SK-N-SH (cell line): ENCODE data around the gene WWC2. TPM values are rescaled to one million over a fixed set of nuclear protein-coding genes. Genes with fewer than 3 reads are reported as not detected.

Source experiments
- CTCF ChIA-PET: fragments of 300-600, 350-600 bp; formaldehyde crosslinking; extraction: SDS; loops from one replicate; lab custom pipeline; 2021; lab: Yijun Ruan, JAX
- POLR2A ChIA-PET: fragments of 350-600 bp; sonication (Branson Sonifier 250); formaldehyde crosslinking; extraction: SDS; loops from one replicate; lab custom pipeline; 2020; ENCODE audit warnings: antibody characterized with exemption, inconsistent platforms; lab: Yijun Ruan, JAX
- DNase-seq: peaks from one replicate; pipeline ENCODE4 v3.0.0; 2012
- H2AFZ ChIP-seq: fragments of 200-600 bp; sonication (generic); 2 replicates; pipeline ENCODE4 v1.8.1; 2016; ENCODE audit warnings: antibody characterized with exemption, mild to moderate bottlenecking, low read depth
- H3F3A ChIP-seq: fragments of 200-600 bp; sonication (generic); replicated peaks from 2 replicates; pipeline ENCODE3; 2016; ENCODE audit warnings: antibody characterized with exemption, mild to moderate bottlenecking; ENCODE audit not compliant: insufficient read depth
- H3K27ac ChIP-seq, 2 experiments: fragments of 200-500 bp in 1 of 2; fragments of 200-600 bp in 1 of 2; sonication (Bioruptor generic) in 1 of 2; sonication (generic), shearing (Covaris generic) in 1 of 2; 2 replicates each; pipeline versions ENCODE4 v1.5.1 to v1.6.1; 2014 to 2016; ENCODE audit warnings: low read depth in 2 of 2, inconsistent platforms in 1 of 2, low read length in 1 of 2, mild to moderate bottlenecking in 1 of 2, mixed read lengths in 1 of 2
- H3K27me3 ChIP-seq: fragments of 200-600 bp; sonication (generic), shearing (Covaris generic); 2 replicates; pipeline ENCODE4 v1.6.1; 2016; ENCODE audit warnings: mixed run types; ENCODE audit not compliant: insufficient read depth
- H3K36me3 ChIP-seq, 2 experiments: fragments of 200-500 bp in 1 of 2; fragments of 200-600 bp in 1 of 2; sonication (Bioruptor generic) in 1 of 2; sonication (generic) in 1 of 2; replicated peaks in 1 of 2; 2 replicates each; pipeline versions ENCODE3 to v1.5.1; 2014 to 2016; ENCODE audit warnings: low read length in 1 of 2, mild to moderate bottlenecking in 1 of 2; ENCODE audit not compliant: insufficient read depth in 2 of 2, control insufficient read depth in 1 of 2
- H3K4me1 ChIP-seq, 2 experiments: fragments of 200-500 bp in 1 of 2; fragments of 200-600 bp in 1 of 2; sonication (Bioruptor generic) in 1 of 2; sonication (generic), shearing (Covaris generic) in 1 of 2; 2 replicates each; pipeline versions ENCODE4 v1.5.1 to v1.6.1; 2014 to 2016; ENCODE audit warnings: low read depth in 1 of 2, low read length in 1 of 2, mixed run types in 1 of 2; ENCODE audit not compliant: insufficient read depth in 2 of 2, control insufficient read depth in 1 of 2
- H3K4me2 ChIP-seq: fragments of 200-600 bp; sonication (generic), shearing (Covaris generic); 2 replicates; pipeline ENCODE4 v1.6.1; 2017; ENCODE audit warnings: mixed run types
- H3K4me3 ChIP-seq, 2 experiments: fragments of 200-500 bp in 1 of 2; fragments of 200-600 bp in 1 of 2; sonication (Bioruptor generic) in 1 of 2; sonication (generic), shearing (Covaris generic) in 1 of 2; 2 replicates each; pipeline versions ENCODE4 v1.5.1 to v1.8.1; 2014 to 2016; ENCODE audit warnings: low read depth in 2 of 2, inconsistent platforms in 1 of 2, low read length in 1 of 2, mild to moderate bottlenecking in 1 of 2, mixed read lengths in 1 of 2, moderate library complexity in 1 of 2
- H3K79me2 ChIP-seq: fragments of 200-600 bp; sonication (generic); 2 replicates; pipeline ENCODE4 v1.8.1; 2017; ENCODE audit warnings: mild to moderate bottlenecking; ENCODE audit not compliant: insufficient read depth
- H3K9ac ChIP-seq: fragments of 200-600 bp; sonication (generic); 2 replicates; pipeline ENCODE4 v1.6.1; 2017; ENCODE audit warnings: mixed run types
- H3K9me2 ChIP-seq: fragments of 200-600 bp; sonication (generic); 2 replicates; pipeline ENCODE4 v1.6.1; 2017; ENCODE audit warnings: mixed run types
- H3K9me3 ChIP-seq: fragments of 200-600 bp; sonication (generic); 2 replicates; pipeline ENCODE4 v1.6.1; 2017; ENCODE audit warnings: mixed run types, mild to moderate bottlenecking, moderate library complexity
- H4K20me1 ChIP-seq: fragments of 200-600 bp; sonication (generic); 2 replicates; pipeline ENCODE4 v1.6.1; 2017; ENCODE audit warnings: mild to moderate bottlenecking, mixed run types; ENCODE audit not compliant: insufficient read depth
- CHD2 ChIP-seq: fragments of 150-350 bp; IDR thresholded peaks from 2 replicates; pipeline ENCODE4 v1.6.1; 2018; ENCODE audit warnings: low read length; ENCODE audit not compliant: partially characterized antibody
- FOXJ3 ChIP-seq: sonication (generic); formaldehyde crosslinking; IDR thresholded peaks from 2 replicates; pipeline ENCODE4 v1.5.1; 2020; ENCODE audit warnings: mild to moderate bottlenecking, missing genetic modification reagents
- FOXM1 ChIP-seq: IDR thresholded peaks from 2 replicates; pipeline ENCODE4 v1.4.0; 2012; ENCODE audit warnings: low read depth, mild to moderate bottlenecking
- GABPA ChIP-seq: IDR thresholded peaks from 2 replicates; pipeline ENCODE4 v1.4.0; 2012; ENCODE audit warnings: low read depth, mild to moderate bottlenecking
- RAD21 ChIP-seq: IDR thresholded peaks from 2 replicates; pipeline ENCODE4 v1.6.1; 2012; ENCODE audit warnings: mild to moderate bottlenecking, low read length
- RFX5 ChIP-seq: IDR thresholded peaks from 2 replicates; pipeline ENCODE4 v1.6.1; 2012; ENCODE audit warnings: mild to moderate bottlenecking, improper control_type of control experiment, low read length
- TAF1 ChIP-seq: IDR thresholded peaks from 2 replicates; pipeline ENCODE4 v1.6.1; 2012; ENCODE audit warnings: low read depth, mild to moderate bottlenecking, low read length, moderate library complexity, borderline replicate concordance
- WGBS: methylation state at CpG from one replicate; pipeline ENCODE4 v1.1.6; 2017; ENCODE audit warnings: low lambda C conversion rate; 5-methylcytosine and 5-hydroxymethylcytosine counted together
- polyA plus RNA-seq, 3 experiments: library from polyadenylated mRNA; depleted of rRNA; stranded (reverse); fragments of >200 nt; gene quantifications; 2 replicates each; pipeline ENCODE4 v1.2.3, GENCODE V29; 2012
- TF ChIP-seq, protein P1 (sequence below): IDR thresholded peaks from 2 replicates; pipeline ENCODE4 v1.6.1; 2012; ENCODE audit warnings: mild to moderate bottlenecking, low read depth, low read length, moderate library complexity
- TF ChIP-seq, protein P2 (sequence below): IDR thresholded peaks from 2 replicates; pipeline ENCODE4 v1.4.0; 2012; ENCODE audit warnings: low read depth, borderline replicate concordance
- TF ChIP-seq, protein P3 (sequence below): IDR thresholded peaks from 2 replicates; pipeline ENCODE4; 2012

The WWC2 gene
- polyA plus RNA-seq, 1 of the 3 experiments (the other 2 are of a cell fraction): 18.4 TPM

DNA sequence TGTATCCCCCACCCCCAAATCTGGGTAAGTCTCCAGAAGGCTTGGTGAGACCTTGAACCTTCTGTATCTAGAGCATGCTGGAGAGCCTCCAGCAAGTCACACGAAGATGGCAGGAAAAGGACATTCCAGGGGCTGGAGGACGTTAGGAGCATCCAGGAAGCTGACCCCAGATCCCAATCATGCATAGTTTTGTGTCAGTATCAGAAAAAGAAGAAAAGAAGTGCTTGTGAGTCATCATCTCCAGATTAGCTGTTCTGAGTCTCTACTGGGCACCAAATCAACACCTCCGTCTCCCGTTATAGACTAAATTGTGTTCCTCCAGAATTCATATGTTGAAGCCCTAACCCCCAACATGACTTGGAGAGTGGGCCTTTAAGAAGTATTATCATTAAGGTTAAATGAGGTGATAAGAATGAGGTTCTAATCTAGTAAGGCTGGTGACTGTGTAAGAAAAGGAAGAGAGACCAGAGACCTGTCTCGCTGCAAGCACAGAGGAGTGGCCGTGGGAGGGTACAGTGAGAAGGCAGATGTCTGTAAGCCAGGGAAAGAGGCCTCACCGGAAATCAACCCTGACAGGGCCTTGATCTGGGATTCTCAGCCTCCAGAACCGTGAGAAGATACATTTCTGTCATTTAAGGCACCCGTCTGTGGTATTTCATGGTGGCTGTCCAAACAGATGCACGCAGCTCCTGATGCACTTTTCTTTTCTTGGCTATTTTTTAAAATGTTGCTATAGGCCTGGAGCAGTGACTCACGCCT is 261.3 kb downstream of the WWC2 start (continued):
- TF ChIP-seq, protein P1, sequence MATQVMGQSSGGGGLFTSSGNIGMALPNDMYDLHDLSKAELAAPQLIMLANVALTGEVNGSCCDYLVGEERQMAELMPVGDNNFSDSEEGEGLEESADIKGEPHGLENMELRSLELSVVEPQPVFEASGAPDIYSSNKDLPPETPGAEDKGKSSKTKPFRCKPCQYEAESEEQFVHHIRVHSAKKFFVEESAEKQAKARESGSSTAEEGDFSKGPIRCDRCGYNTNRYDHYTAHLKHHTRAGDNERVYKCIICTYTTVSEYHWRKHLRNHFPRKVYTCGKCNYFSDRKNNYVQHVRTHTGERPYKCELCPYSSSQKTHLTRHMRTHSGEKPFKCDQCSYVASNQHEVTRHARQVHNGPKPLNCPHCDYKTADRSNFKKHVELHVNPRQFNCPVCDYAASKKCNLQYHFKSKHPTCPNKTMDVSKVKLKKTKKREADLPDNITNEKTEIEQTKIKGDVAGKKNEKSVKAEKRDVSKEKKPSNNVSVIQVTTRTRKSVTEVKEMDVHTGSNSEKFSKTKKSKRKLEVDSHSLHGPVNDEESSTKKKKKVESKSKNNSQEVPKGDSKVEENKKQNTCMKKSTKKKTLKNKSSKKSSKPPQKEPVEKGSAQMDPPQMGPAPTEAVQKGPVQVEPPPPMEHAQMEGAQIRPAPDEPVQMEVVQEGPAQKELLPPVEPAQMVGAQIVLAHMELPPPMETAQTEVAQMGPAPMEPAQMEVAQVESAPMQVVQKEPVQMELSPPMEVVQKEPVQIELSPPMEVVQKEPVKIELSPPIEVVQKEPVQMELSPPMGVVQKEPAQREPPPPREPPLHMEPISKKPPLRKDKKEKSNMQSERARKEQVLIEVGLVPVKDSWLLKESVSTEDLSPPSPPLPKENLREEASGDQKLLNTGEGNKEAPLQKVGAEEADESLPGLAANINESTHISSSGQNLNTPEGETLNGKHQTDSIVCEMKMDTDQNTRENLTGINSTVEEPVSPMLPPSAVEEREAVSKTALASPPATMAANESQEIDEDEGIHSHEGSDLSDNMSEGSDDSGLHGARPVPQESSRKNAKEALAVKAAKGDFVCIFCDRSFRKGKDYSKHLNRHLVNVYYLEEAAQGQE: no peak

DNA sequence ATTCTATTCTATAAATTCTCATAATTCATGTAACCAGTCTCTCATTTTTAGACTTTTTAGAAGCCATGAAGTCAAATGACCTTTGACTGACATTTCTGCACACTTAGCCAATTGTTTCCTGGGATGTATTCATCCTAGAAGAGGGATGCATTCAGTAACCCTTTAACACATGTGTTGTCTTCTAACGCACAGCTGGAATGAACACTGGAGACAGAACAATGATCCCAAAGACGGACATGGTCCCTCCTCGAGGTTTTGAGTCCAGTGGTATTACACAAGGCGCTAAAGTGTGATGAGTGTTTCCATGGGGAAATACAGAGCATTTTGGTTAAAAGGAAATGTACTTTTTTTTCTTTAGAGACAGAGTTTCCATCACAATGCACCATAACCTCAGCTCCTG is 263.0 kb downstream of the WWC2 start:
- Histone ChIP-seq H3K4me2 (no peak overlapping the region), H3K4me3 (no peak overlapping the region), H4K20me1 (no peaks in the 10 kb centered on the region), H3F3A (peaks cover 13% of the 10 kb centered on the region), H3K79me2 (no peaks in the 10 kb centered on the region), H3K4me1 (0 out of 4 replicates have a peak, but pooled peaks cover 0 to 7% of the 10 kb centered on the region in 2 experiments), H3K9ac (no peak overlapping the region), H3K27me3 (no peaks in the 10 kb centered on the region), H3K9me2 (no peaks in the 10 kb centered on the region), H3K9me3 (no peaks in the 10 kb centered on the region), H3K36me3 (no peaks in the 10 kb centered on the region), H3K27ac (no peak overlapping the region), H2AFZ (no peak overlapping the region)
- POLR2A ChIA-PET: no interaction called here
- TF ChIP-seq, protein P1: no peak
- TF ChIP-seq, protein P2, sequence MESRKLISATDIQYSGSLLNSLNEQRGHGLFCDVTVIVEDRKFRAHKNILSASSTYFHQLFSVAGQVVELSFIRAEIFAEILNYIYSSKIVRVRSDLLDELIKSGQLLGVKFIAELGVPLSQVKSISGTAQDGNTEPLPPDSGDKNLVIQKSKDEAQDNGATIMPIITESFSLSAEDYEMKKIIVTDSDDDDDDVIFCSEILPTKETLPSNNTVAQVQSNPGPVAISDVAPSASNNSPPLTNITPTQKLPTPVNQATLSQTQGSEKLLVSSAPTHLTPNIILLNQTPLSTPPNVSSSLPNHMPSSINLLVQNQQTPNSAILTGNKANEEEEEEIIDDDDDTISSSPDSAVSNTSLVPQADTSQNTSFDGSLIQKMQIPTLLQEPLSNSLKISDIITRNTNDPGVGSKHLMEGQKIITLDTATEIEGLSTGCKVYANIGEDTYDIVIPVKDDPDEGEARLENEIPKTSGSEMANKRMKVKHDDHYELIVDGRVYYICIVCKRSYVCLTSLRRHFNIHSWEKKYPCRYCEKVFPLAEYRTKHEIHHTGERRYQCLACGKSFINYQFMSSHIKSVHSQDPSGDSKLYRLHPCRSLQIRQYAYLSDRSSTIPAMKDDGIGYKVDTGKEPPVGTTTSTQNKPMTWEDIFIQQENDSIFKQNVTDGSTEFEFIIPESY: no peak
- no peak for TF ChIP-seq RFX5
- no peak for TF ChIP-seq TAF1
- no peak for TF ChIP-seq CHD2
- no peak for TF ChIP-seq RAD21
- TF ChIP-seq FOXM1: no peak
- TF ChIP-seq, protein P3, sequence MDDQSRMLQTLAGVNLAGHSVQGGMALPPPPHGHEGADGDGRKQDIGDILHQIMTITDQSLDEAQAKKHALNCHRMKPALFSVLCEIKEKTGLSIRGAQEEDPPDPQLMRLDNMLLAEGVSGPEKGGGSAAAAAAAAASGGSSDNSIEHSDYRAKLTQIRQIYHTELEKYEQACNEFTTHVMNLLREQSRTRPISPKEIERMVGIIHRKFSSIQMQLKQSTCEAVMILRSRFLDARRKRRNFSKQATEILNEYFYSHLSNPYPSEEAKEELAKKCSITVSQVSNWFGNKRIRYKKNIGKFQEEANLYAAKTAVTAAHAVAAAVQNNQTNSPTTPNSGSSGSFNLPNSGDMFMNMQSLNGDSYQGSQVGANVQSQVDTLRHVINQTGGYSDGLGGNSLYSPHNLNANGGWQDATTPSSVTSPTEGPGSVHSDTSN: no peak
- no peak for TF ChIP-seq GABPA
- no peak for TF ChIP-seq FOXJ3 (CRISPR knock-in tag)
- no peak for DNase-seq
- CTCF ChIA-PET: no interaction called here
- WGBS: 87% methylated on average over 4 of the region's 4 CpGs
